ENCODE results near the gene CORO1C.

Gene CORO1C

GRCh38 chr12:108647585-108648287 is 83.6 kb downstream of the CORO1C start:
- no peak for DNase-seq (ENCODE audit: low read depth)

GRCh38 chr12:108646600-108647579 is 84.4 kb downstream of the CORO1C start:
- DNase-seq (ENCODE audit: low read depth): no peak

- DNase-seq (ENCODE audit: low read depth): no peak
These were observed 85.4 kb downstream of the CORO1C start for GRCh38 chr12:108645686-108646599.

GRCh38 chr12:108644811-108645120 is 86.6 kb downstream of the CORO1C start:
- no peak for DNase-seq (ENCODE audit: low read depth)

- no peak for DNase-seq (ENCODE audit: low read depth)
These were observed 87.1 kb downstream of the CORO1C start for GRCh38 chr12:108643941-108644810.

GRCh38 chr12:108642899-108643654 is 88.2 kb downstream of the CORO1C start:
- no peak for DNase-seq (ENCODE audit: low read depth)

GRCh38 chr12:108642269-108642870 is 88.9 kb downstream of the CORO1C start:
- no peak for DNase-seq (ENCODE audit: low read depth)

- no peak for DNase-seq (ENCODE audit: low read depth)
These were observed 89.7 kb downstream of the CORO1C start for GRCh38 chr12:108641446-108642268.

GRCh38 chr12:108640802-108641445 is 90.4 kb downstream of the CORO1C start:
- no peak for DNase-seq (ENCODE audit: low read depth)

GRCh38 chr12:108638997-108639822 is 92.1 kb downstream of the CORO1C start:
- DNase-seq (ENCODE audit: low read depth): no peak

GRCh38 chr12:108638141-108638827 is 93.0 kb downstream of the CORO1C start:
- no peak for DNase-seq (ENCODE audit: low read depth)

GRCh38 chr12:108637222-108637971 is 93.9 kb downstream of the CORO1C start:
- DNase-seq (ENCODE audit: low read depth): no peak

GRCh38 chr12:108635997-108636808 is 95.1 kb downstream of the CORO1C start:
- no peak for DNase-seq (ENCODE audit: low read depth)

GRCh38 chr12:108635201-108635996 is 95.9 kb downstream of the CORO1C start:
- DNase-seq (ENCODE audit: low read depth): no peak

GRCh38 chr12:108634341-108634751 is 97.0 kb downstream of the CORO1C start:
- DNase-seq (ENCODE audit: low read depth): no peak

Data from non-pigmented ciliary epithelial cell (primary cell).